ENCODE data around the gene CENPV. TPM values are rescaled to one million over a fixed set of nuclear protein-coding genes. Genes with fewer than 3 reads are reported as not detected.

CENPV gene
- total RNA-seq, 2 experiments from 2014 or later, result 18.5 to 19.4 TPM

GRCh38 chr17:16339402-16339801 is 13.9 kb downstream of the CENPV start:
- Histone ChIP-seq H3K27me3 (ENCODE audit: control insufficient read depth in 1 of 2, insufficient read depth in 2 of 2, low read length in 2 of 2) (no peaks in the 10 kb centered on the region), H3K4me1 (ENCODE audit: insufficient read depth, low read length) (no peaks in the 10 kb centered on the region), H3K4me3 (ENCODE audit: low read length) (no peak overlapping the region), H3K27ac (ENCODE audit: low read depth in 1 of 2, low read length in 2 of 2) (no peak overlapping the region), H3K9me3 (ENCODE audit: control insufficient read depth in 1 of 2, insufficient read depth in 1 of 2, low read length in 2 of 2) (no peaks in the 10 kb centered on the region), H3K36me3 (ENCODE audit: insufficient read depth, low read length) (peaks cover 8% of the 10 kb centered on the region)
- ChIA-PET CTCF (no interaction called here), POLR2A (interaction anchor here (0.6 kb wide), 1 partner anchor 12 kb away, joined by 4 read pairs; no protein-coding TSS in a partner anchor)
- DNase-seq, result no peak
- H3K4me1 Mint-ChIP-seq (ENCODE audit: low read depth), result no peaks in the 10 kb centered on the region
- intact Hi-C loops (cut with DNase I, micrococcal nuclease), result no loop called here
- H3K4me3 Mint-ChIP-seq, result no peak overlapping the region
- no peak for ATAC-seq (ENCODE audit: poor library complexity)
- H3K27me3 Mint-ChIP-seq, result no peaks in the 10 kb centered on the region
- H3K36me3 Mint-ChIP-seq (ENCODE audit: low read depth), result peaks cover 20% of the 10 kb centered on the region
- H3K27ac Mint-ChIP-seq, result no peak overlapping the region
- no peaks in the 10 kb centered on the region for H3K9me3 Mint-ChIP-seq
- no peak for TF ChIP-seq CTCF (IDR thresholded peaks at IDR 0.05)

GRCh38 chr17:16338391-16338790 is 14.9 kb downstream of the CENPV start:
- intact Hi-C loops (cut with DNase I, micrococcal nuclease), result no loop called here
- H3K27me3 Mint-ChIP-seq, result no peaks in the 10 kb centered on the region
- DNase-seq (no peak), ATAC-seq (ENCODE audit: poor library complexity) (no peak)
- H3K4me3 ChIP-seq (ENCODE audit: low read length), result no peak overlapping the region
- no peaks in the 10 kb centered on the region for H3K9me3 ChIP-seq (ENCODE audit: control insufficient read depth in 1 of 2, insufficient read depth in 1 of 2, low read length in 2 of 2)
- H3K27ac Mint-ChIP-seq, result no peak overlapping the region
- H3K36me3 ChIP-seq (ENCODE audit: insufficient read depth, low read length), result peaks cover 5% of the 10 kb centered on the region
- no peak overlapping the region for H3K27ac ChIP-seq (ENCODE audit: low read depth in 1 of 2, low read length in 2 of 2)
- POLR2A ChIA-PET, result no interaction called here
- TF ChIP-seq CTCF (IDR thresholded peaks at IDR 0.05), result no peak
- H3K4me1 ChIP-seq (ENCODE audit: insufficient read depth, low read length), result no peaks in the 10 kb centered on the region
- H3K9me3 Mint-ChIP-seq, result no peaks in the 10 kb centered on the region
- no peaks in the 10 kb centered on the region for H3K4me1 Mint-ChIP-seq (ENCODE audit: low read depth)
- H3K4me3 Mint-ChIP-seq, result no peak overlapping the region
- H3K27me3 ChIP-seq (ENCODE audit: control insufficient read depth in 1 of 2, insufficient read depth in 2 of 2, low read length in 2 of 2), result no peaks in the 10 kb centered on the region
- CTCF ChIA-PET, result no interaction called here
- H3K36me3 Mint-ChIP-seq (ENCODE audit: low read depth), result peaks cover 12% of the 10 kb centered on the region

GRCh38 chr17:16329519-16330271 is 23.6 kb downstream of the CENPV start:
- POLR2A ChIA-PET, result no interaction called here
- Mint-ChIP-seq H3K27me3 (no peaks in the 10 kb centered on the region), H3K27ac (no peak overlapping the region), H3K36me3 (ENCODE audit: low read depth) (peaks cover 23% of the 10 kb centered on the region), H3K4me1 (ENCODE audit: low read depth) (no peaks in the 10 kb centered on the region), H3K4me3 (no peak overlapping the region), H3K9me3 (no peaks in the 10 kb centered on the region)
- Histone ChIP-seq H3K27ac (ENCODE audit: low read depth in 1 of 2, low read length in 2 of 2) (no peak overlapping the region), H3K36me3 (ENCODE audit: insufficient read depth, low read length) (peaks cover 23% of the 10 kb centered on the region), H3K9me3 (ENCODE audit: control insufficient read depth in 1 of 2, insufficient read depth in 1 of 2, low read length in 2 of 2) (no peaks in the 10 kb centered on the region), H3K4me3 (ENCODE audit: low read length) (no peak overlapping the region), H3K27me3 (ENCODE audit: control insufficient read depth in 1 of 2, insufficient read depth in 2 of 2, low read length in 2 of 2) (no peaks in the 10 kb centered on the region), H3K4me1 (ENCODE audit: insufficient read depth, low read length) (no peaks in the 10 kb centered on the region)
- CTCF ChIA-PET, result no interaction called here
- intact Hi-C loops (cut with DNase I, micrococcal nuclease), result no loop called here
- DNase-seq (no peak), ATAC-seq (ENCODE audit: poor library complexity) (no peak)
- TF ChIP-seq CTCF (IDR thresholded peaks at IDR 0.05), result no peak

Measured in CD4-positive, alpha-beta T cell (primary cell).